GM06990 (cell line): ENCODE data around the gene ALPG.

Source experiments
- DNase-seq: peaks from one replicate; pipeline ENCODE4 v3.0.0-alpha.2; 2011; ENCODE audit not compliant: insufficient read length; ENCODE audit errors: extremely low read depth
- H3K27me3 ChIP-seq: replicated peaks from 2 replicates; pipeline ENCODE4 v1.6.0; 2011; ENCODE audit warnings: low read length; ENCODE audit not compliant: control insufficient read depth, insufficient read depth
- H3K36me3 ChIP-seq: 2 replicates; pipeline ENCODE4 v1.5.1; 2011; ENCODE audit warnings: low read length; ENCODE audit not compliant: control insufficient read depth, insufficient read depth
- H3K4me3 ChIP-seq: replicated peaks from 2 replicates; pipeline ENCODE4 v1.5.1; 2011; ENCODE audit warnings: low read depth, mild to moderate bottlenecking, control low read depth, low read length
- CTCF ChIP-seq: IDR thresholded peaks from 2 replicates; pipeline ENCODE4 v1.5.1; 2011; ENCODE audit warnings: low read length, control low read depth, mild to moderate bottlenecking, inconsistent platforms; ENCODE audit not compliant: insufficient read depth, poor library complexity, severe bottlenecking

Gene ALPG

DNA sequence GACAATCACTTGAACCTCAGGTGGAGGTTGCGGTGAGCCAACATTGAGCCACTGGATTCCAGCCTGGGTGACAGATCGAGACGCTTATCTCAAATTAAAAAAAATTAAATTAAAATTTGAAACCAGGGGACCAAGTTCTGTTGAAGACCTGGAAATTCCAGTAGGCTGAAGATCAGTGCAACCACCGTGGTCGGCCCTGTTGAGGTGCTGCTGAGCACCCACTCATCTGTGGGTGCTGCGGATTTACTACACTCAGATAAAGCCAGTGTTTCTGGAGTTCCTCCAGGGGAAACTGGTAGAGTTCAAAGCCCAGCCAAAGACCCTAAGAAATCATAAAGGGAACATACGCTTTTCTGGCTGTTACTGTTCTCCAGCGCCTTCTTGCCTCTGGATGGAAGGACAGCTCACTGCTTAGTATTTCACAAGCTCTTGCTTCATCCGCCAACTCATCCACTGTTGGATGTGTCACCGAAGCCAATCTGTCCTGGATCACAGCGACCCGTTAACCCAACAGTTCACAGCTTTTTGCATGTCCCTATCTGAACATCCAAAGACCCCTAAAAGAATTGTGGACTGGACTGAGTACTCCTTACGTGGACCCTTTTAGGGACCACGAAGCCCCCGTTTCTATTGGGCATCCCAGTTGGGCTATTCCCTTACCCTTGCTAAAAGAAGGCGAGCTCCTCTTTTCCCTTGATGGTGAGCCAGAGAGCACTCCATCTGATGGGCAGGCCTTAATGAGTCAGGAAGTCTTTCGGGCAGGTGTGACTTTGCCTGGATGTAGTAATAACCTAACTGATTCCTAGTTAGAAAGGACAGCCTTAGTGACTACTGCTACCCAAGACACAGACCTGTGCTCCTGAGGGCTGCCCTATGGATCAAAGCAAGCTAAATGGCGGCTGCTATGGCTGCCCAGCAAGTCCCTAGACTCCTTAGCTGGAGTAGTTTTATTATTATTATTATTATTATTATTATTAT is 34.1 kb upstream of the ALPG start:
- TF ChIP-seq CTCF: no peak
- DNase-seq: no peak
- Histone ChIP-seq H3K36me3 (no peaks in the 10 kb centered on the region), H3K4me3 (no peak overlapping the region), H3K27me3 (no peaks in the 10 kb centered on the region; the same call in 1 of the 2 replicates)

- no peaks in the 10 kb centered on the region for H3K36me3 ChIP-seq
- H3K4me3 ChIP-seq: no peak overlapping the region
- no peak for TF ChIP-seq CTCF
- DNase-seq: no peak
- no peaks in the 10 kb centered on the region; the same call in 1 of the 2 replicates for H3K27me3 ChIP-seq
These were observed 32.3 kb upstream of the ALPG start for GRCh38 chr2:232374356-232374755.

GRCh38 chr2:232375164-232375563 is 31.5 kb upstream of the ALPG start:
- no peak for TF ChIP-seq CTCF
- no peaks in the 10 kb centered on the region; the same call in 1 of the 2 replicates for H3K27me3 ChIP-seq
- no peaks in the 10 kb centered on the region for H3K36me3 ChIP-seq
- DNase-seq: no peak
- no peak overlapping the region for H3K4me3 ChIP-seq

GRCh38 chr2:232376260-232376659 is 30.4 kb upstream of the ALPG start:
- H3K4me3 ChIP-seq: no peak overlapping the region
- H3K27me3 ChIP-seq: no peaks in the 10 kb centered on the region; the same call in 1 of the 2 replicates
- H3K36me3 ChIP-seq: no peaks in the 10 kb centered on the region
- no peak for DNase-seq
- no peak for TF ChIP-seq CTCF

DNA sequence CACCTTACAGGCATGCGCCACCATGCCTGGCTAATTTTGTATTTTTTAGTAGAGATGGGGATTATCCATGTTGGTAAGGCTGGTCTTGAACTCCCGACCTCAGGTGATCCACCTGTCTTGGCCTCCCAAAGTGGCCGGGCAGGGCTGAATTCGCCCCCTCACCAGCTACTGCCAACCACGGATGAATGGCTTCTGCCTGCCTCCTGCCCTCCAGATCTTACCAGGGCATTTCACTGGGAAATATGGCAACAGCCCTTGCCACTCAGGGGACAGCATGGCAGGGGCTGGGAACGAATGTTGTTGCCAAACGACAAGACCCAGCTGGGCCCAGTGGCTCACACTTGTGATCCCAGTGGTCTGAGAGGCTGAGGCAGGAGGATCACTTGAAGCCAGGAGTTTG is 29.9 kb upstream of the ALPG start:
- TF ChIP-seq CTCF: no peak

More for the DNA sequence above, 29.9 kb upstream of the ALPG start:
- no peak overlapping the region for H3K4me3 ChIP-seq
- H3K27me3 ChIP-seq: no peaks in the 10 kb centered on the region; the same call in 1 of the 2 replicates
- no peaks in the 10 kb centered on the region for H3K36me3 ChIP-seq
- no peak for DNase-seq
